Astrocyte (in vitro differentiated cells and primary cell): ENCODE measurements around the gene NANOS1. TPM values are rescaled to one million over a fixed set of nuclear protein-coding genes. Genes with fewer than 3 reads are reported as not detected.
A peak's percentile ranks its signal among the peaks of the same experiment; 100 is the strongest.

Source experiments
- DNase-seq: peaks from one replicate; pipeline ENCODE4 v3.0.0-alpha.2; 2010; ENCODE audit warnings: low read depth
- FAIRE-seq: peaks from 2 replicates; lab custom pipeline; 2011; peaks lifted over from hg19 to GRCh38; lab: Jason Lieb, UNC
- H2AFZ ChIP-seq: 2 replicates; pipeline ENCODE4 v1.6.0; 2012; ENCODE audit warnings: low read depth, low read length, inconsistent platforms
- H3K27ac ChIP-seq: 2 replicates; pipeline ENCODE4 v1.5.1; 2011; ENCODE audit warnings: low read depth, low read length, inconsistent platforms
- H3K27me3 ChIP-seq: 2 replicates; pipeline ENCODE4 v1.6.0; 2011; ENCODE audit warnings: low read length, inconsistent platforms; ENCODE audit not compliant: insufficient read depth
- H3K36me3 ChIP-seq: 2 replicates; pipeline ENCODE4 v1.5.1; 2011; ENCODE audit warnings: low read length, inconsistent platforms; ENCODE audit not compliant: insufficient read depth
- H3K4me1 ChIP-seq: 2 replicates; pipeline ENCODE4 v1.5.1; 2011; ENCODE audit warnings: low read length, inconsistent platforms; ENCODE audit not compliant: insufficient read depth
- H3K4me2 ChIP-seq: 2 replicates; pipeline ENCODE4 v1.6.0; 2012; ENCODE audit warnings: low read length, inconsistent platforms
- H3K4me3 ChIP-seq: 2 replicates; pipeline ENCODE4 v1.5.1; 2011; ENCODE audit warnings: low read depth, mild to moderate bottlenecking, low read length, inconsistent platforms; ENCODE audit not compliant: insufficient read depth
- H3K79me2 ChIP-seq: 2 replicates; pipeline ENCODE4 v1.6.0; 2012; ENCODE audit warnings: mild to moderate bottlenecking, low read length, inconsistent platforms; ENCODE audit not compliant: insufficient read depth
- H3K9ac ChIP-seq: 2 replicates; pipeline ENCODE4 v1.6.0; 2012; ENCODE audit warnings: mild to moderate bottlenecking, low read length, inconsistent platforms
- H3K9me3 ChIP-seq: 2 replicates; pipeline ENCODE4 v1.5.1; 2012; ENCODE audit warnings: low read depth, mild to moderate bottlenecking, low read length, inconsistent platforms; ENCODE audit not compliant: insufficient read depth
- H4K20me1 ChIP-seq: 2 replicates; pipeline ENCODE4 v1.6.0; 2012; ENCODE audit warnings: low read length, inconsistent platforms; ENCODE audit not compliant: insufficient read depth
- H3K27ac Mint-ChIP-seq: one replicate; pipeline ENCODE4 v1.8.0; 2021; ENCODE audit warnings: mild to moderate bottlenecking, mixed read lengths; ENCODE audit not compliant: unreplicated experiment
- H3K27me3 Mint-ChIP-seq: one replicate; pipeline ENCODE4 v1.8.0; 2021; ENCODE audit warnings: low read depth, mixed read lengths; ENCODE audit not compliant: unreplicated experiment
- H3K36me3 Mint-ChIP-seq: one replicate; pipeline ENCODE4 v1.8.0; 2021; ENCODE audit warnings: low read depth, mixed read lengths; ENCODE audit not compliant: unreplicated experiment
- H3K4me1 Mint-ChIP-seq: one replicate; pipeline ENCODE4 v1.8.0; 2021; ENCODE audit warnings: low read depth, mixed read lengths; ENCODE audit not compliant: unreplicated experiment
- H3K4me3 Mint-ChIP-seq: one replicate; pipeline ENCODE4 v1.8.0; 2021; ENCODE audit warnings: mild to moderate bottlenecking, moderate library complexity, mixed read lengths; ENCODE audit not compliant: unreplicated experiment
- H3K9me3 Mint-ChIP-seq: one replicate; pipeline ENCODE4 v1.8.0; 2021; ENCODE audit warnings: mild to moderate bottlenecking, mixed read lengths; ENCODE audit not compliant: unreplicated experiment
- CTCF ChIP-seq: IDR thresholded peaks from 2 replicates; pipeline ENCODE4 v1.5.1; 2011; ENCODE audit warnings: low read depth, mild to moderate bottlenecking, inconsistent platforms, low read length, moderate library complexity; ENCODE audit not compliant: insufficient read depth
- EZH2 ChIP-seq: IDR thresholded peaks from 2 replicates; pipeline ENCODE4 v1.6.1; 2012; ENCODE audit warnings: mild to moderate bottlenecking, low read length, inconsistent platforms; ENCODE audit not compliant: insufficient read depth
- total RNA-seq: library from RNA; stranded (reverse); gene quantifications from 2 replicates; pipeline ENCODE4 v1.2.1, GENCODE V29; 2021

Gene NANOS1
- total RNA-seq, 1 donor from 2014 or later = 4.7 TPM

DNA sequence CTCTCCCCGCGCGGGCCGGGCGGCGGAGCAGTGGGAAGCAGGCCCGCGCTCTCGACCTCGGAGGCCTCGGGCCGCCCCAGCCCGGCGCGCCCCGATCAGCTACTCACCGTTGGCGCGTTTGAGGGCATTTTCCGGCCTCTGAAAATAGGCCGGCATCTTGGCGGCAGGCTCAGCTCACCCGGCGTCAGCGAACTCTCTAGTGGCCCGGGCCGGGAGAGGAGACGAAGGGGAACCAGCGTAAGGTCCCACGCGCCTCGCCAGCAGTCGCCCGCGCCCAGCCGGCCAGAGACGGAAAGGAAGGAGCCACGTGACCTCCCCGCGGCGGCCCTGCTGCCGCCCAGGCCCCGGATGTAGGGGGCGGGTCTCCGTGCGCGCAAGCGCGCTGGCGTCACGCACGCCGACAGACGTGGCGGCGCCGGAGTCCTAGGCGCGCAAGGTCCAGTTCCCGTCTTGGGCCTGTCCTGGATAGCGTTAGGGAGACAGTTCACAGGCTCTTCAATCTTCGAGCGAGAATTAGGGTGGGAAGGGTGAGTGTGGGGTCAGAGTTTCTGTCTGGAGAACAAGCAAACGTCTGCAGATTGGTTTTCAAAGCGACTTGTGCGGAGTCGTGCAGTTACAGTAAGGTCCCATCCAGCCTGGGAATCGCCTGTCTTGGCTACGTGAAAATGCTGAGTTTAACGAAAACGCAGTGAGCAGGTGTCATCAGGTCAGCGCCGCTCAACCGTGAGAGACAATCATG lies 51.2 kb downstream of the NANOS1 start, which contains the start of gene EIF3A:
TSS of gene EIF3A (minus strand) at position 297 of the 739 bp plus-strand sequence. CDS start at position 156, 141 bp downstream.
- Histone ChIP-seq H3K4me1 (peaks cover 10% of the 10 kb centered on the region), H3K4me2 (peak within 1 kb of the TSS; percentile 95), H3K9ac (peak within 1 kb of the TSS; percentile 100), H4K20me1 (peaks cover 42% of the 10 kb centered on the region), H3K27me3 (no peaks in the 10 kb centered on the region), H3K27ac (peak within 1 kb of the TSS; percentile 98), H3K4me3 (peak within 1 kb of the TSS; percentile 99), H3K9me3 (no peaks in the 10 kb centered on the region), H2AFZ (peak within 1 kb of the TSS; percentile 88), H3K36me3 (no peaks in the 10 kb centered on the region), H3K79me2 (peaks cover 57% of the 10 kb centered on the region)
- FAIRE-seq (no peak), DNase-seq (peak; percentile 73)
- H3K4me3 Mint-ChIP-seq = peak within 1 kb of the TSS; percentile 100
- peaks cover 9% of the 10 kb centered on the region for H3K4me1 Mint-ChIP-seq
- peak within 1 kb of the TSS; percentile 100 for H3K27ac Mint-ChIP-seq
- TF ChIP-seq CTCF (no peak), EZH2 (no peak)
- H3K9me3 Mint-ChIP-seq = no peaks in the 10 kb centered on the region
- H3K36me3 Mint-ChIP-seq = peaks cover 2% of the 10 kb centered on the region
- H3K27me3 Mint-ChIP-seq = no peaks in the 10 kb centered on the region

Other genes with a start within 250 kb of the NANOS1 start
- gene EIF3A, start 51.1 kb downstream of the NANOS1 start, total RNA-seq = 137 and 146 TPM in 2 replicates
- 39.9 and 41.8 TPM in 2 replicates for gene DENND10, start 74.4 kb downstream of the NANOS1 start, total RNA-seq
- gene SFXN4, start 136.0 kb downstream of the NANOS1 start, total RNA-seq = 16.7 and 16.9 TPM in 2 replicates
- gene PRDX3, start 149.1 kb downstream of the NANOS1 start, total RNA-seq = 118 and 127 TPM in 2 replicates
- gene GRK5, start 177.9 kb downstream of the NANOS1 start, total RNA-seq = 6.8 and 8.5 TPM in 2 replicates